MM.1S (cell line): Measurements from ENCODE around the gene C10orf88.

ENCODE experiments used
- CTCF ChIP-seq: fragments of 300-600 bp; sonication (generic); IDR thresholded peaks from 2 replicates; pipeline ENCODE4 v1.5.1; 2016; ENCODE audit warnings: antibody characterized with exemption, low read length, mixed read lengths
- EZH2 ChIP-seq: fragments of 300-600 bp; sonication (generic); optimal IDR thresholded peaks from 2 replicates; pipeline ENCODE3; 2017; ENCODE audit warnings: low read depth, mild to moderate bottlenecking, antibody characterized with exemption, low read length, mixed read lengths
- EZH2phosphoT487 ChIP-seq: fragments of 300-600 bp; sonication (generic); IDR thresholded peaks from 2 replicates; pipeline ENCODE4 v1.6.1; 2018; ENCODE audit warnings: antibody characterized with exemption, low read length

GRCh38 chr10:122957474-122957873, 3.4 kb upstream of the C10orf88 start:
- TF ChIP-seq CTCF = no peak
- no peak for TF ChIP-seq EZH2phosphoT487
- no peak for TF ChIP-seq EZH2
